ENCODE data around the gene CDKN2C.

The CDKN2C gene

GRCh38 chr1:50982611-50983010 lies 12.6 kb downstream of the CDKN2C start:
- no peak for TF ChIP-seq ZFX (IDR thresholded peaks at IDR 0.05; ENCODE audit: borderline replicate concordance)
- TF ChIP-seq, protein P1, sequence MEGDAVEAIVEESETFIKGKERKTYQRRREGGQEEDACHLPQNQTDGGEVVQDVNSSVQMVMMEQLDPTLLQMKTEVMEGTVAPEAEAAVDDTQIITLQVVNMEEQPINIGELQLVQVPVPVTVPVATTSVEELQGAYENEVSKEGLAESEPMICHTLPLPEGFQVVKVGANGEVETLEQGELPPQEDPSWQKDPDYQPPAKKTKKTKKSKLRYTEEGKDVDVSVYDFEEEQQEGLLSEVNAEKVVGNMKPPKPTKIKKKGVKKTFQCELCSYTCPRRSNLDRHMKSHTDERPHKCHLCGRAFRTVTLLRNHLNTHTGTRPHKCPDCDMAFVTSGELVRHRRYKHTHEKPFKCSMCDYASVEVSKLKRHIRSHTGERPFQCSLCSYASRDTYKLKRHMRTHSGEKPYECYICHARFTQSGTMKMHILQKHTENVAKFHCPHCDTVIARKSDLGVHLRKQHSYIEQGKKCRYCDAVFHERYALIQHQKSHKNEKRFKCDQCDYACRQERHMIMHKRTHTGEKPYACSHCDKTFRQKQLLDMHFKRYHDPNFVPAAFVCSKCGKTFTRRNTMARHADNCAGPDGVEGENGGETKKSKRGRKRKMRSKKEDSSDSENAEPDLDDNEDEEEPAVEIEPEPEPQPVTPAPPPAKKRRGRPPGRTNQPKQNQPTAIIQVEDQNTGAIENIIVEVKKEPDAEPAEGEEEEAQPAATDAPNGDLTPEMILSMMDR (IDR thresholded peaks at IDR 0.05), result no peak
- no peak overlapping the region for H3K27ac ChIP-seq

- no peak overlapping the region for H3K27ac ChIP-seq
- TF ChIP-seq, protein P1 (IDR thresholded peaks at IDR 0.05), result no peak
- TF ChIP-seq ZFX (IDR thresholded peaks at IDR 0.05; ENCODE audit: borderline replicate concordance), result no peak
Measured at GRCh38 chr1:50983219-50983802, 13.3 kb downstream of the CDKN2C start.

DNA sequence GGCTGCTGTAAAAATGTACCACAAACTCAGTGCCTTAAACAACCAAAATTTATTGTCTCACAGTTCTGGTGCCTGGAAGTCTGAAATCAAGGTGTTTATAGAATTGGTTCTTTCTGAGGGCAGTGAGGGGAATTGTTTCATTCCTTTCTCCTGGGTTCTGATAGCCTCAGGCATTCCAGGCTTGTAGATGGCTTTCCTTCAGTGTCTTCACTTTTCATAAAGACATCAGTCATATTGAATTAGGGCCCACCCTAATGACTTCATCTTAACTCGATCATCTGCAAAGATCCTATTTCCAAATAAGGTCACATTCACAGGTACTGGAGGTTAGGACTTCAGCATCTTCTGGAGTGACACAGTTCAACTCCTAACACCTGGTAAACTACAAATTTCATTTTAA lies 15.0 kb downstream of the CDKN2C start:
- no peak for TF ChIP-seq ZFX (IDR thresholded peaks at IDR 0.05; ENCODE audit: borderline replicate concordance)
- TF ChIP-seq, protein P1 (IDR thresholded peaks at IDR 0.05), result no peak
- no peak overlapping the region for H3K27ac ChIP-seq

GRCh38 chr1:50986653-50987052 lies 16.6 kb downstream of the CDKN2C start:
- TF ChIP-seq, protein P1 (IDR thresholded peaks at IDR 0.05), result no peak
- TF ChIP-seq ZFX (IDR thresholded peaks at IDR 0.05; ENCODE audit: borderline replicate concordance), result no peak
- H3K27ac ChIP-seq, result no peak overlapping the region

- TF ChIP-seq, protein P1 (IDR thresholded peaks at IDR 0.05), result no peak
- TF ChIP-seq ZFX (IDR thresholded peaks at IDR 0.05; ENCODE audit: borderline replicate concordance), result no peak
- H3K27ac ChIP-seq, result no peak overlapping the region
Measured at GRCh38 chr1:50989694-50990093, 19.6 kb downstream of the CDKN2C start.

GRCh38 chr1:50992532-50993318 lies 22.7 kb downstream of the CDKN2C start:
- H3K27ac ChIP-seq, result no peak overlapping the region
- TF ChIP-seq, protein P1 (IDR thresholded peaks at IDR 0.05), result no peak
- TF ChIP-seq ZFX (IDR thresholded peaks at IDR 0.05; ENCODE audit: borderline replicate concordance), result no peak

- no peak overlapping the region for H3K27ac ChIP-seq
- TF ChIP-seq ZFX (IDR thresholded peaks at IDR 0.05; ENCODE audit: borderline replicate concordance), result no peak
- TF ChIP-seq, protein P1 (IDR thresholded peaks at IDR 0.05), result no peak
Measured at GRCh38 chr1:50993645-50994044, 23.6 kb downstream of the CDKN2C start.

Measured in 22Rv1 (cell line).